GM12878 (cell line): Measurements from ENCODE around the gene ZNF227.

Source experiments
- TCF12 ChIP-seq: IDR thresholded peaks from 2 replicates; pipeline ENCODE4 v1.6.1; 2011; ENCODE audit warnings: low read depth, mild to moderate bottlenecking, low read length
- TF ChIP-seq, protein P1 (sequence below): IDR thresholded peaks from 2 replicates; pipeline ENCODE4 v1.6.1; 2012; ENCODE audit warnings: low read length, inconsistent platforms

DNA sequence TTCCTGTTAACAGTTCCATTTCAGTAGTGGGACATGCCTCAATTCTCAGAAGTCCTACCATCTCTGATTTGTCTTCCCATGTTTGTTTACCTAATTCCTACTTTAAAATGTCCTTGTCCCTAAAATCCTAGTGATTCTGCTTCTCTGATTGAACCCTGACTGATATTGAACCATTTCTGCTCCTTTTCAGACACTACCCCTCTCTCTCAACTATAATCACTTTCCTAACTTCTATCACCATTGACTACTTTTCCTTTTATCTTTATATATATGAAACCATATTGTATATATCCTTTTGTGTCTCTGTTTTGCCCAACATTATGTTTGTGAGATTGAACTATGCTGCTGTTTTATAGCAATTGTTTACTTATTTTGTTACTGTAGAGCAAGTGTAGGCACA lies 15.6 kb upstream of the ZNF227 start:
- TF ChIP-seq, protein P1, sequence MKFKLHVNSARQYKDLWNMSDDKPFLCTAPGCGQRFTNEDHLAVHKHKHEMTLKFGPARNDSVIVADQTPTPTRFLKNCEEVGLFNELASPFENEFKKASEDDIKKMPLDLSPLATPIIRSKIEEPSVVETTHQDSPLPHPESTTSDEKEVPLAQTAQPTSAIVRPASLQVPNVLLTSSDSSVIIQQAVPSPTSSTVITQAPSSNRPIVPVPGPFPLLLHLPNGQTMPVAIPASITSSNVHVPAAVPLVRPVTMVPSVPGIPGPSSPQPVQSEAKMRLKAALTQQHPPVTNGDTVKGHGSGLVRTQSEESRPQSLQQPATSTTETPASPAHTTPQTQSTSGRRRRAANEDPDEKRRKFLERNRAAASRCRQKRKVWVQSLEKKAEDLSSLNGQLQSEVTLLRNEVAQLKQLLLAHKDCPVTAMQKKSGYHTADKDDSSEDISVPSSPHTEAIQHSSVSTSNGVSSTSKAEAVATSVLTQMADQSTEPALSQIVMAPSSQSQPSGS, result no peak
- TF ChIP-seq TCF12, result no peak
